ENCODE measurements around the gene PLCH2.

PLCH2 gene

GRCh38 chr1:2496087-2496622, 20.1 kb downstream of the PLCH2 start:
- no peak for TF ChIP-seq CTCF (conservative IDR thresholded peaks at IDR 0.05; ENCODE audit: low read depth, low read length)
- no peak for DNase-seq (ENCODE audit: low read depth)
- no peak overlapping the region for H3K4me3 ChIP-seq (ENCODE audit: low read length)

- DNase-seq (ENCODE audit: low read depth), result no peak
- no peak for TF ChIP-seq CTCF (conservative IDR thresholded peaks at IDR 0.05; ENCODE audit: low read depth, low read length)
- no peak overlapping the region for H3K4me3 ChIP-seq (ENCODE audit: low read length)
Observed at GRCh38 chr1:2496746-2497145, 20.7 kb downstream of the PLCH2 start.

GRCh38 chr1:2497891-2498290, 21.8 kb downstream of the PLCH2 start:
- no peak for TF ChIP-seq CTCF (conservative IDR thresholded peaks at IDR 0.05; ENCODE audit: low read depth, low read length)
- DNase-seq (ENCODE audit: low read depth), result no peak
- no peak overlapping the region for H3K4me3 ChIP-seq (ENCODE audit: low read length)

GRCh38 chr1:2498648-2499047, 22.6 kb downstream of the PLCH2 start:
- no peak for DNase-seq (ENCODE audit: low read depth)
- TF ChIP-seq CTCF (conservative IDR thresholded peaks at IDR 0.05; ENCODE audit: low read depth, low read length), result no peak
- H3K4me3 ChIP-seq (ENCODE audit: low read length), result no peak overlapping the region

GRCh38 chr1:2499260-2499659, 23.2 kb downstream of the PLCH2 start:
- no peak overlapping the region for H3K4me3 ChIP-seq (ENCODE audit: low read length)
- no peak for TF ChIP-seq CTCF (conservative IDR thresholded peaks at IDR 0.05; ENCODE audit: low read depth, low read length)
- no peak for DNase-seq (ENCODE audit: low read depth)

- peak; percentile 2 for TF ChIP-seq CTCF (conservative IDR thresholded peaks at IDR 0.05; ENCODE audit: low read depth, low read length)
- H3K4me3 ChIP-seq (ENCODE audit: low read length), result no peak overlapping the region
- DNase-seq (ENCODE audit: low read depth), result no peak
Observed at GRCh38 chr1:2499986-2500596, 24.0 kb downstream of the PLCH2 start.

- DNase-seq (ENCODE audit: low read depth), result no peak
- no peak overlapping the region for H3K4me3 ChIP-seq (ENCODE audit: low read length)
- TF ChIP-seq CTCF (conservative IDR thresholded peaks at IDR 0.05; ENCODE audit: low read depth, low read length), result no peak
Observed at GRCh38 chr1:2501041-2501819, 25.1 kb downstream of the PLCH2 start.
